ENCODE data around the gene DRC7. TPM values are rescaled to one million over a fixed set of nuclear protein-coding genes. Genes with fewer than 3 reads are reported as not detected.
"Not testable (repeated sequence)": the region's sequence is repeated elsewhere in the genome, so short reads cannot be mapped to it uniquely, and the experiment has no call there.

The DRC7 gene
- total RNA-seq, 1 donor from 2014 or later, result not detected

DNA sequence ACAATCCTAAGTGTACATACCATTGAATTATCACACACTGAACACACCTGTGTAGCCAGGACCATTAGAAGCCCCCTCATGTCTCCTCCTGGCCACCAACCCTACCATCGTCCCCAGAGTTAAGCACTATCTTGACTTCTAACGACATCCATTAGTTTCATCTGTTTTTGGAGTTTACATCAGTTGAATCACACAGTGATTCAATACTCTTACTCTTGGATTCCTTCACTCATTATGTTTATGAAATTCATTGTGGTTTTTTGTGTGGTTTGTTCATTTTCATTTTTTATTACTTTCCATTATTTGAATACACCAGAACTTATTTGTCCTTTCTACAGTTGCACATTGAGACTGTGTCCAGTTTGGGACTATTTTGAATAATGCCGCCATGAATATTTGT is 13.6 kb downstream of the DRC7 start:
- peaks cover 39% of the 10 kb centered on the region for H3K27me3 Mint-ChIP-seq (ENCODE audit: low read depth)
- TF ChIP-seq, protein P1, sequence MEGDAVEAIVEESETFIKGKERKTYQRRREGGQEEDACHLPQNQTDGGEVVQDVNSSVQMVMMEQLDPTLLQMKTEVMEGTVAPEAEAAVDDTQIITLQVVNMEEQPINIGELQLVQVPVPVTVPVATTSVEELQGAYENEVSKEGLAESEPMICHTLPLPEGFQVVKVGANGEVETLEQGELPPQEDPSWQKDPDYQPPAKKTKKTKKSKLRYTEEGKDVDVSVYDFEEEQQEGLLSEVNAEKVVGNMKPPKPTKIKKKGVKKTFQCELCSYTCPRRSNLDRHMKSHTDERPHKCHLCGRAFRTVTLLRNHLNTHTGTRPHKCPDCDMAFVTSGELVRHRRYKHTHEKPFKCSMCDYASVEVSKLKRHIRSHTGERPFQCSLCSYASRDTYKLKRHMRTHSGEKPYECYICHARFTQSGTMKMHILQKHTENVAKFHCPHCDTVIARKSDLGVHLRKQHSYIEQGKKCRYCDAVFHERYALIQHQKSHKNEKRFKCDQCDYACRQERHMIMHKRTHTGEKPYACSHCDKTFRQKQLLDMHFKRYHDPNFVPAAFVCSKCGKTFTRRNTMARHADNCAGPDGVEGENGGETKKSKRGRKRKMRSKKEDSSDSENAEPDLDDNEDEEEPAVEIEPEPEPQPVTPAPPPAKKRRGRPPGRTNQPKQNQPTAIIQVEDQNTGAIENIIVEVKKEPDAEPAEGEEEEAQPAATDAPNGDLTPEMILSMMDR (IDR thresholded peaks at IDR 0.05), result no peak
- H3K4me3 Mint-ChIP-seq (ENCODE audit: unreplicated experiment), result no peak overlapping the region
- no peak overlapping the region for H3K27ac Mint-ChIP-seq (ENCODE audit: unreplicated experiment)
- no peaks in the 10 kb centered on the region for H3K36me3 Mint-ChIP-seq (ENCODE audit: low read depth)
- peak; percentile 0 for DNase-seq (ENCODE audit: low spot score)
- no peaks in the 10 kb centered on the region for H3K9me3 Mint-ChIP-seq (ENCODE audit: low read depth)
- H3K4me1 Mint-ChIP-seq (ENCODE audit: low read depth), result no peaks in the 10 kb centered on the region

DNA sequence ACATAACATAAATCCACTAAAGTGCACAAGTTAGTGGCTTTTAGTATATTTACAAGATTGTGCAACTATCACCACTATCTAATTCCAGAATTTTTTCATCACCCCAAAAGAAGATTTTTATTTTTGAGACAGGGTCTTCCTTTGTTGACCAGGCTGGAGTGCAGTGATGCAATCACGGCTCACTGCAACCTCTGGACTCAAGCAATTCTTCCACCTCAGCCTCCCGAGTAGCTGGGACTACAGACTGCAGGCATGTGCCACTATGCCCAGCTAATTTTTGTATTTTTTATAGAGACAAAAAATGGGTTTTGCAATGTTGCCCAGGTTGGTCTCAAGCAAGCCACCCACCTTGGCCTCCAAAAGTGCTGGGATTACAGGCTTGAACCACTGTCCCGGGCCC is 15.1 kb downstream of the DRC7 start:
- Mint-ChIP-seq H3K9me3 (ENCODE audit: low read depth) (no peaks in the 10 kb centered on the region), H3K36me3 (ENCODE audit: low read depth) (no peaks in the 10 kb centered on the region), H3K4me1 (ENCODE audit: low read depth) (no peaks in the 10 kb centered on the region), H3K27ac (ENCODE audit: unreplicated experiment) (no peak overlapping the region), H3K4me3 (ENCODE audit: unreplicated experiment) (no peak overlapping the region), H3K27me3 (ENCODE audit: low read depth) (peaks cover 44% of the 10 kb centered on the region)
- DNase-seq (ENCODE audit: low spot score), result no peak
- TF ChIP-seq, protein P1 (IDR thresholded peaks at IDR 0.05), result no peak

DNA sequence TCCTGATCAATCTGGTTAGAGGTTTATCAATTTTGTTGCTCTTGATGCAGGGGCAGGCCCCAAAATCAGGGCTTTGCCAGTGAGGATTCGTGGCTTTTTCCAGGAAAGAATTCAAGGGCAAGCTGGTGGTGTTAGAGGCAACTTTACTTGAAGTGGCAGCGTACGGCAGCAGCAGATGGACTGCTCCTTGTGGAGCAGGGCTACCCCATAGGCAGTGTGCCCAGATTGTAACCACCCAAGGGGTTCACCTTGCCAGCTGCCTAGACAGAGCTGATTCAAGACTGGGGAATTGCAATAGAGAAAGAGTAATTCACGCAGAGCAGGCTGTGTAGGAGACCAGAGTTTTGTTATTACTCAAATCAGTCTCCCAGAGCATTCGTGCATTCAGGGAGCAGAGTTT is 16.7 kb downstream of the DRC7 start:
- TF ChIP-seq, protein P1 (IDR thresholded peaks at IDR 0.05), result no peak
- no peak overlapping the region for H3K27ac Mint-ChIP-seq (ENCODE audit: unreplicated experiment)
- no peaks in the 10 kb centered on the region for H3K9me3 Mint-ChIP-seq (ENCODE audit: low read depth)
- no peak overlapping the region for H3K4me3 Mint-ChIP-seq (ENCODE audit: unreplicated experiment)
- peaks cover 54% of the 10 kb centered on the region for H3K27me3 Mint-ChIP-seq (ENCODE audit: low read depth)
- no peaks in the 10 kb centered on the region for H3K4me1 Mint-ChIP-seq (ENCODE audit: low read depth)
- no peak for DNase-seq (ENCODE audit: low spot score)
- no peaks in the 10 kb centered on the region for H3K36me3 Mint-ChIP-seq (ENCODE audit: low read depth)

DNA sequence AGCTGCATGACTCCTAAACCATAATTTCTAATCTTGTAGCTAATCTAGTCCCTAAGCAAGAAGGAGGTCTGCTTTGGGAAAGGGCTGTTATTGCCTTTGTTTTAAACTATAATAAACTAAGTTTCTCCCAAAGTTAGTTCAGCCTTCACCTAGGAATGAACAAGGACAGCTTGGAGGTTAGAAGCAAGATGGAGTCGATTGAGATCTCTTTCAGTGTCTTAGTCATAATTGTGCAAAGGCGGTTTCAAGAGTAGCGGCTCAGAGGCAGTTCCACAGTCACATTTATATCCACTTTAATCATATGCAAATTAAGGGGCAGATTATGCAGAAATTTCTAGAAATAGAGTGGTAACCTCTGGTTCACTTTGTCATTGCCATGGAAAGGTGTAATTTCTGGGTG is 17.4 kb downstream of the DRC7 start:
- DNase-seq (ENCODE audit: low spot score), result no peak
- H3K36me3 Mint-ChIP-seq (ENCODE audit: low read depth), result no peaks in the 10 kb centered on the region
- no peaks in the 10 kb centered on the region for H3K9me3 Mint-ChIP-seq (ENCODE audit: low read depth)
- H3K27ac Mint-ChIP-seq (ENCODE audit: unreplicated experiment), result no peak overlapping the region
- H3K27me3 Mint-ChIP-seq (ENCODE audit: low read depth), result peaks cover 56% of the 10 kb centered on the region
- no peaks in the 10 kb centered on the region for H3K4me1 Mint-ChIP-seq (ENCODE audit: low read depth)
- TF ChIP-seq, protein P1 (IDR thresholded peaks at IDR 0.05), result no peak
- no peak overlapping the region for H3K4me3 Mint-ChIP-seq (ENCODE audit: unreplicated experiment)

DNA sequence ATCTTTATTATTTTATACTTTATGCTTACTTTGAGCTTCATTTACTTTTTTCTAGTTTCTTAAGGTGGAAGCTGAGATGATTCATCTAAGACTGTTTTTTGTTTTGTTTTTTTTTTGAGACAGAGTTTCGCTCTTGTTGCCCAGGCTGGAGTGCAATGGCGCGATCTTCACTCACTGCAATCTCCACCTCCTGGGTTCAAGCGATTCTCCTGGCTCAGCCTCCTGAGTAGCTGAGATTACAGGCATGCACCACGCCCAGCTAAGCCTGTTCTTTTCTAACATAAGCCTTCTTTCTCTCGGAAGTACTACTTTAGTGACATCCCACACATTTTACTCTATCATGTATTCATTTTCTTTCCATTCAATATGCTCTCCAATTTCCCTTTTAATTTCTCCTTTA is 18.0 kb downstream of the DRC7 start:
- peaks cover 54% of the 10 kb centered on the region for H3K27me3 Mint-ChIP-seq (ENCODE audit: low read depth)
- not testable (repeated sequence) for H3K9me3 Mint-ChIP-seq (ENCODE audit: low read depth); H3K4me3 Mint-ChIP-seq (ENCODE audit: unreplicated experiment); H3K27ac Mint-ChIP-seq (ENCODE audit: unreplicated experiment); DNase-seq (ENCODE audit: low spot score); H3K36me3 Mint-ChIP-seq (ENCODE audit: low read depth); H3K4me1 Mint-ChIP-seq (ENCODE audit: low read depth)

DNA sequence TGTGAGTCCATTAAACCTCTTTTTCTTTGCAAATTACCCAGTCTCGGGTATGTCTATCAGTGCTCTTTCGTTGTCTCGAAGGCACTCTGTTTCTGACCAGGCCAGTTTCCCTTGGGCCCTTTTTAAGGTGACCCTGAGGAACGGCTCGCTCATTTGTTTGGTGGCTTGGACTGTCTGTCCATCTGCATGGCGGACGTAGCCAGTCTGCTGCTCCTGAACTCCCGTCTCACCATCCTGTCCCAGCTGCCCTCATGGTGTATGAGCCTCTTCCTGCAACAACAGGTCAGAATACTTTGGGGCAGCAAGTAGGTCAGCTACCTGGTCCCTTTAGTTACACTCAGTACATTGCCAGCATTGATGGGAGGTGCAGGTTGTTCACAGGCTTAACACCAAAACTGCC is 19.0 kb downstream of the DRC7 start:
- TF ChIP-seq, protein P1 (IDR thresholded peaks at IDR 0.05), result no peak
- no peaks in the 10 kb centered on the region for H3K4me1 Mint-ChIP-seq (ENCODE audit: low read depth)
- H3K9me3 Mint-ChIP-seq (ENCODE audit: low read depth), result no peaks in the 10 kb centered on the region
- peaks cover 50% of the 10 kb centered on the region for H3K27me3 Mint-ChIP-seq (ENCODE audit: low read depth)
- H3K4me3 Mint-ChIP-seq (ENCODE audit: unreplicated experiment), result no peak overlapping the region
- DNase-seq (ENCODE audit: low spot score), result no peak
- no peaks in the 10 kb centered on the region for H3K36me3 Mint-ChIP-seq (ENCODE audit: low read depth)
- no peak overlapping the region for H3K27ac Mint-ChIP-seq (ENCODE audit: unreplicated experiment)

Data from chondrocyte (in vitro differentiated cells).